Measurements from ENCODE around the gene CNGB1. TPM values are rescaled to one million over a fixed set of nuclear protein-coding genes. Genes with fewer than 3 reads are reported as not detected.

CNGB1 gene
- total RNA-seq, 2 experiments from 2014 or later = not detected

- no peaks in the 10 kb centered on the region for H3K4me1 Mint-ChIP-seq
- no peaks in the 10 kb centered on the region for H3K36me3 Mint-ChIP-seq
- no peak overlapping the region for H3K27ac Mint-ChIP-seq
- H3K4me3 Mint-ChIP-seq = no peak overlapping the region
- no peak for DNase-seq
- no peaks in the 10 kb centered on the region for H3K27me3 Mint-ChIP-seq
- H3K9me3 Mint-ChIP-seq = no peaks in the 10 kb centered on the region
These were observed 1.3 kb downstream of the CNGB1 start for GRCh38 chr16:57969451-57970123.

- no peaks in the 10 kb centered on the region for H3K9me3 Mint-ChIP-seq
- no peak for DNase-seq
These were observed 3.0 kb downstream of the CNGB1 start for GRCh38 chr16:57967916-57968315.

GRCh38 chr16:57966986-57967385 lies 3.9 kb downstream of the CNGB1 start:
- no peaks in the 10 kb centered on the region for H3K9me3 Mint-ChIP-seq
- H3K4me3 Mint-ChIP-seq = no peak overlapping the region
- no peaks in the 10 kb centered on the region for H3K36me3 Mint-ChIP-seq
- no peak for DNase-seq
- no peaks in the 10 kb centered on the region for H3K27me3 Mint-ChIP-seq
- H3K4me1 Mint-ChIP-seq = no peaks in the 10 kb centered on the region
- no peak overlapping the region for H3K27ac Mint-ChIP-seq

More at GRCh38 chr16:57967916-57968315, 3.0 kb downstream of the CNGB1 start:
- H3K36me3 Mint-ChIP-seq = no peaks in the 10 kb centered on the region
- no peaks in the 10 kb centered on the region for H3K27me3 Mint-ChIP-seq
- no peak overlapping the region for H3K27ac Mint-ChIP-seq
- H3K4me1 Mint-ChIP-seq = no peaks in the 10 kb centered on the region
- H3K4me3 Mint-ChIP-seq = no peak overlapping the region

GRCh38 chr16:57966204-57966771 lies 4.6 kb downstream of the CNGB1 start:
- no peaks in the 10 kb centered on the region for H3K27me3 Mint-ChIP-seq
- no peaks in the 10 kb centered on the region for H3K36me3 Mint-ChIP-seq
- DNase-seq = no peak
- no peaks in the 10 kb centered on the region for H3K9me3 Mint-ChIP-seq
- H3K27ac Mint-ChIP-seq = no peak overlapping the region
- H3K4me1 Mint-ChIP-seq = no peaks in the 10 kb centered on the region
- H3K4me3 Mint-ChIP-seq = no peak overlapping the region

- DNase-seq = no peak
- no peaks in the 10 kb centered on the region for H3K36me3 Mint-ChIP-seq
- no peaks in the 10 kb centered on the region for H3K4me1 Mint-ChIP-seq
- H3K9me3 Mint-ChIP-seq = no peaks in the 10 kb centered on the region
- no peaks in the 10 kb centered on the region for H3K27me3 Mint-ChIP-seq
- H3K27ac Mint-ChIP-seq = no peak overlapping the region
- H3K4me3 Mint-ChIP-seq = no peak overlapping the region
These were observed 6.7 kb downstream of the CNGB1 start for GRCh38 chr16:57964157-57964700.

- DNase-seq = no peak
- Mint-ChIP-seq H3K36me3 (no peaks in the 10 kb centered on the region), H3K4me3 (no peak overlapping the region), H3K27ac (no peak overlapping the region), H3K27me3 (no peaks in the 10 kb centered on the region), H3K9me3 (no peaks in the 10 kb centered on the region), H3K4me1 (no peaks in the 10 kb centered on the region)
These were observed 8.2 kb downstream of the CNGB1 start for GRCh38 chr16:57962756-57963155.

- Mint-ChIP-seq H3K9me3 (no peaks in the 10 kb centered on the region), H3K4me1 (no peaks in the 10 kb centered on the region), H3K4me3 (no peak overlapping the region), H3K27me3 (no peaks in the 10 kb centered on the region), H3K27ac (no peak overlapping the region), H3K36me3 (no peaks in the 10 kb centered on the region)
- no peak for DNase-seq
These were observed 8.9 kb downstream of the CNGB1 start for GRCh38 chr16:57962046-57962445.

GRCh38 chr16:57961538-57961937 lies 9.4 kb downstream of the CNGB1 start:
- H3K36me3 Mint-ChIP-seq = no peaks in the 10 kb centered on the region
- DNase-seq = no peak
- H3K9me3 Mint-ChIP-seq = no peaks in the 10 kb centered on the region
- H3K4me1 Mint-ChIP-seq = no peaks in the 10 kb centered on the region
- no peak overlapping the region for H3K4me3 Mint-ChIP-seq
- no peaks in the 10 kb centered on the region for H3K27me3 Mint-ChIP-seq
- no peak overlapping the region for H3K27ac Mint-ChIP-seq

GRCh38 chr16:57960826-57961472 lies 10.0 kb downstream of the CNGB1 start:
- Mint-ChIP-seq H3K4me1 (no peaks in the 10 kb centered on the region), H3K4me3 (no peak overlapping the region), H3K27ac (no peak overlapping the region), H3K27me3 (no peaks in the 10 kb centered on the region), H3K9me3 (no peaks in the 10 kb centered on the region), H3K36me3 (no peaks in the 10 kb centered on the region)
- no peak for DNase-seq

GRCh38 chr16:57960310-57960709 lies 10.6 kb downstream of the CNGB1 start:
- Mint-ChIP-seq H3K4me1 (no peaks in the 10 kb centered on the region), H3K9me3 (no peaks in the 10 kb centered on the region), H3K27me3 (no peaks in the 10 kb centered on the region), H3K4me3 (no peak overlapping the region), H3K27ac (no peak overlapping the region), H3K36me3 (no peaks in the 10 kb centered on the region)
- DNase-seq = no peak

GRCh38 chr16:57959804-57960203 lies 11.1 kb downstream of the CNGB1 start:
- DNase-seq = no peak
- H3K9me3 Mint-ChIP-seq = no peaks in the 10 kb centered on the region
- no peaks in the 10 kb centered on the region for H3K4me1 Mint-ChIP-seq
- H3K4me3 Mint-ChIP-seq = no peak overlapping the region
- no peaks in the 10 kb centered on the region for H3K36me3 Mint-ChIP-seq
- no peak overlapping the region for H3K27ac Mint-ChIP-seq
- H3K27me3 Mint-ChIP-seq = no peaks in the 10 kb centered on the region

GRCh38 chr16:57959121-57959520 lies 11.8 kb downstream of the CNGB1 start:
- Mint-ChIP-seq H3K4me3 (no peak overlapping the region), H3K27ac (no peak overlapping the region), H3K27me3 (no peaks in the 10 kb centered on the region), H3K36me3 (no peaks in the 10 kb centered on the region), H3K4me1 (no peaks in the 10 kb centered on the region), H3K9me3 (no peaks in the 10 kb centered on the region)
- no peak for DNase-seq

- no peaks in the 10 kb centered on the region for H3K36me3 Mint-ChIP-seq
- H3K27ac Mint-ChIP-seq = no peak overlapping the region
- H3K4me1 Mint-ChIP-seq = no peaks in the 10 kb centered on the region
- no peaks in the 10 kb centered on the region for H3K27me3 Mint-ChIP-seq
- H3K9me3 Mint-ChIP-seq = no peaks in the 10 kb centered on the region
- no peak overlapping the region for H3K4me3 Mint-ChIP-seq
- DNase-seq = no peak
These were observed 12.4 kb downstream of the CNGB1 start for GRCh38 chr16:57958544-57958943.

GRCh38 chr16:57957673-57958392 lies 13.1 kb downstream of the CNGB1 start:
- H3K4me1 Mint-ChIP-seq = no peaks in the 10 kb centered on the region

More at GRCh38 chr16:57957673-57958392, 13.1 kb downstream of the CNGB1 start:
- DNase-seq = no peak
- Mint-ChIP-seq H3K9me3 (no peaks in the 10 kb centered on the region), H3K27me3 (no peaks in the 10 kb centered on the region), H3K4me3 (no peak overlapping the region), H3K27ac (no peak overlapping the region), H3K36me3 (no peaks in the 10 kb centered on the region)
